Measurements from ENCODE around the gene TNNC1.

TNNC1 gene

DNA sequence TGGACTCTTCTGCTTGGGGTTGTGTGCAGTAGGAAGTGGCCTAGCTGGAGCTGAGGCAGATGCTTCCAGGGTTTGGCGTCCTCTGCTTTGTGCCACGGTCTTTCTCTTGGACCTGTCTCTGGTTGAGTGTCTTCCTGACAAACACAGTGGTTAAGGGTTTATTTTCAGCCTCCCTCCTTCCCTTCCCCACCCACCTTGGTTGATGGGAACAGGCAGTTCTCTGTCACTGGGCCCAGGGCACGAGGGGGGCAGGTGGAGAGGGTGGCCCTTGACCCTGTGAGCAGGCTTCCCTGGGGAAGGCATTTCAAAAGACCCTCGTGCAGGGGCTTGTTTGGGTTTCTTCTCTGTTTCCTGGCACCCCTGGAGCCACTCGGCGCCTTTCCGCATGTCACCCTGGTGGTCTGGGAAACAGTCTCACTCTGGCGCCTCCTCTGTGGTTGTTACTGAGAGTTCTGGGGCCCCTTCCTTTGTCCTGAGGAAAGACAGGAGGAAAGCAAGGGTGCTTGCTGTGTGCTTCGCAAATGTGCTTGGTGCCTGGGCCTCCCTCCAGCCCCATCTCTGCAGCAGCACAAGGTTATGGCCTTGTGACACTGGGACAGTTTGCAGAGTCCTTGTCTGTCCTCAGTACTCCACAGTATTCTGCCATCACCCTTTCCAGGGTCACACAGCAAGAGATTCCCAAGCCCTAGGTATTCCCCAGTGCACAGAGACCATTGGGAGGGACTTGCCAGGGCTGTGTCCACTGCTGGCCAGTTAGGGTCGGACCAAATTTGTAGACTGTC is 31.0 kb upstream of the TNNC1 start:
- Histone ChIP-seq H3K27ac (ENCODE audit: low read depth, low read length) (no peak overlapping the region), H3K27me3 (ENCODE audit: control insufficient read depth in 1 of 2, insufficient read depth in 2 of 2, low read length in 2 of 2) (no peaks in the 10 kb centered on the region), H3K9me3 (ENCODE audit: control insufficient read depth in 1 of 2, low read length in 2 of 2) (no peaks in the 10 kb centered on the region), H3K36me3 (ENCODE audit: control insufficient read depth in 1 of 2, insufficient read depth in 2 of 2, low read length in 2 of 2) (peaks cover 43 to 82% of the 10 kb centered on the region in 2 donors), H3K9ac (ENCODE audit: low read depth in 1 of 2, low read length in 2 of 2) (no peak overlapping the region), H3K4me3 (ENCODE audit: low read depth in 1 of 2, low read length in 2 of 2) (no peak overlapping the region), H3K4me1 (ENCODE audit: control insufficient read depth in 1 of 2, insufficient read depth in 2 of 2, low read length in 2 of 2) (no peaks in the 10 kb centered on the region)

GRCh38 chr3:52483577-52484381 is 29.9 kb upstream of the TNNC1 start:
- no peak overlapping the region for H3K9ac ChIP-seq (ENCODE audit: low read depth in 1 of 2, low read length in 2 of 2)

DNA sequence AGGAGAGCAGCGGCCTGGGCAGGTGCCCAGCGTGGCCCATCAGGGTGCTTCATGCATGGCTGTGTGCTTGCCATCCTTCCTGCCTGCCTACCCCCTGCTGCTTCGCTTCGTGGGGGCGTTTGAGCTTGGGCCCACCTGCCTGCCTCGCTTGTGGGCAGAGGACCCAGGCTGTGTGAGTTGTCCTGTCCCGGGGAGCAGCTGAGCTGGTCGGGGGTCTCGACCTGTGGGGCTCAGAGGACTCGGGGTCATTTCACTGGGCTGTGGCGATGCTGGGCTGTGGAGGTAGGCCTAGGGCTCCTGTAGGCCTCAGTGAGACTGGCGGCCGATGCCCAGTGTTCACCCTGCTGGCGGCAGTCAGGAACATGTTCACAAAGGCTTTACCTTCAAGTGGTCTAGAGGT is 29.2 kb upstream of the TNNC1 start:
- H3K4me3 ChIP-seq (ENCODE audit: low read depth in 1 of 2, low read length in 2 of 2): no peak overlapping the region

More at GRCh38 chr3:52483577-52484381, 29.9 kb upstream of the TNNC1 start:
- Histone ChIP-seq H3K9me3 (ENCODE audit: control insufficient read depth in 1 of 2, low read length in 2 of 2) (no peaks in the 10 kb centered on the region), H3K36me3 (ENCODE audit: control insufficient read depth in 1 of 2, insufficient read depth in 2 of 2, low read length in 2 of 2) (peaks cover 44 to 82% of the 10 kb centered on the region in 2 donors), H3K27me3 (ENCODE audit: control insufficient read depth in 1 of 2, insufficient read depth in 2 of 2, low read length in 2 of 2) (no peaks in the 10 kb centered on the region), H3K27ac (ENCODE audit: low read depth, low read length) (no peak overlapping the region), H3K4me3 (ENCODE audit: low read depth in 1 of 2, low read length in 2 of 2) (no peak overlapping the region), H3K4me1 (ENCODE audit: control insufficient read depth in 1 of 2, insufficient read depth in 2 of 2, low read length in 2 of 2) (no peaks in the 10 kb centered on the region)

GRCh38 chr3:52481819-52482521 is 28.1 kb upstream of the TNNC1 start:
- Histone ChIP-seq H3K9me3 (ENCODE audit: control insufficient read depth in 1 of 2, low read length in 2 of 2) (no peaks in the 10 kb centered on the region), H3K4me3 (ENCODE audit: low read depth in 1 of 2, low read length in 2 of 2) (no peak overlapping the region), H3K27ac (ENCODE audit: low read depth, low read length) (no peak overlapping the region), H3K9ac (ENCODE audit: low read depth in 1 of 2, low read length in 2 of 2) (no peak overlapping the region), H3K27me3 (ENCODE audit: control insufficient read depth in 1 of 2, insufficient read depth in 2 of 2, low read length in 2 of 2) (no peaks in the 10 kb centered on the region), H3K36me3 (ENCODE audit: control insufficient read depth in 1 of 2, insufficient read depth in 2 of 2, low read length in 2 of 2) (peaks cover 53 to 84% of the 10 kb centered on the region in 2 donors), H3K4me1 (ENCODE audit: control insufficient read depth in 1 of 2, insufficient read depth in 2 of 2, low read length in 2 of 2) (no peaks in the 10 kb centered on the region)

More for the DNA sequence above, 29.2 kb upstream of the TNNC1 start:
- H3K27me3 ChIP-seq (ENCODE audit: control insufficient read depth in 1 of 2, insufficient read depth in 2 of 2, low read length in 2 of 2): no peaks in the 10 kb centered on the region
- H3K27ac ChIP-seq (ENCODE audit: low read depth, low read length): no peak overlapping the region
- no peak overlapping the region for H3K9ac ChIP-seq (ENCODE audit: low read depth in 1 of 2, low read length in 2 of 2)
- no peaks in the 10 kb centered on the region for H3K4me1 ChIP-seq (ENCODE audit: control insufficient read depth in 1 of 2, insufficient read depth in 2 of 2, low read length in 2 of 2)
- H3K9me3 ChIP-seq (ENCODE audit: control insufficient read depth in 1 of 2, low read length in 2 of 2): no peaks in the 10 kb centered on the region
- peaks cover 50 to 84% of the 10 kb centered on the region in 2 donors for H3K36me3 ChIP-seq (ENCODE audit: control insufficient read depth in 1 of 2, insufficient read depth in 2 of 2, low read length in 2 of 2)

DNA sequence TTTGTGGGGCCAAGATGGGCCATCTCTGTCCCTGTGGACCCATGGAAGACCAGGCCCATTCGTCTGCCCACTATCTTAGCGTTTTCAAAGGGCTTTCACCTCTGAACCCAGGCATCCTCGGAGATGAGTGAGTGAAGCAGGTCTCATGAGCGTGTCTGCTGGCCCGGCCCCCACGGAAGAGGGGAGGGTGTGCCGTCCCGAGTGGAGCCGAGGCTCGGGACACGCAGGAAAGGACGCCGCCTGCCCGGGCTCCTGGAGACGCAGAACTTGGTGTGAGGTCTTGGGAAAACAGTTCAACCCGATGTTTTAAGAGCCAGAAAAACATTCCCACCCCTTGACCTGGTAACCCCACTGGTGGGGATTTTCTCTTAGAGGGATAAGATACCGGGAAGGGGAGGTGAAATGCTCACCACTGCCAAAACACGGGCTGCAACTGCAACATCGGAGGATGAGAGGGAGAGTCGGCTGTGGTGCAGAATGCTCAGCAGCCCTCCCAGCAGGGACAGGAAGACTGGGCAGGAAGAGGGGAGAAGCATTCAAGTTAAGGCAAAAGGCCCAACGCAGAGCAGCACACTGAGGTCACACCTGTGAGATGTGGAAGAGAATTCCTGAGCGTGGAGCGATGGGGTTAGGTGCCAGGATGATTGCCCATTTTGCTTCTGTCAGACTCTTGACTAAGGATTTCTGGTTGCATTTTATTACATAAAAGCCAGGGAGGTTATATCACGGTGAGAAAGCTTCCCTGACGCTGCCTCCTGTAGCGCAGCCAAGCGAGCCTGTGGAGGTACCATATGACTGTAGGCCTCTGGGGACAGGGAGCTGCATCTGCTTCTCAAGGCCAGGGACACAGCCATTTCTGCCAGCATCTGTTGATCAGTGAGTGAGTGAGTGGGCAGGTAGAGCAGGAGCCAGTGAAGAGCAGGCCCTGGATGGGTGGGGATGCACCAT is 27.2 kb upstream of the TNNC1 start:
- no peak overlapping the region for H3K27ac ChIP-seq (ENCODE audit: low read depth, low read length)
- H3K9ac ChIP-seq (ENCODE audit: low read depth in 1 of 2, low read length in 2 of 2): no peak overlapping the region
- H3K4me1 ChIP-seq (ENCODE audit: control insufficient read depth in 1 of 2, insufficient read depth in 2 of 2, low read length in 2 of 2): no peaks in the 10 kb centered on the region
- no peak overlapping the region for H3K4me3 ChIP-seq (ENCODE audit: low read depth in 1 of 2, low read length in 2 of 2)
- no peaks in the 10 kb centered on the region for H3K9me3 ChIP-seq (ENCODE audit: control insufficient read depth in 1 of 2, low read length in 2 of 2)
- peaks cover 57 to 83% of the 10 kb centered on the region in 2 donors for H3K36me3 ChIP-seq (ENCODE audit: control insufficient read depth in 1 of 2, insufficient read depth in 2 of 2, low read length in 2 of 2)
- H3K27me3 ChIP-seq (ENCODE audit: control insufficient read depth in 1 of 2, insufficient read depth in 2 of 2, low read length in 2 of 2): no peaks in the 10 kb centered on the region

DNA sequence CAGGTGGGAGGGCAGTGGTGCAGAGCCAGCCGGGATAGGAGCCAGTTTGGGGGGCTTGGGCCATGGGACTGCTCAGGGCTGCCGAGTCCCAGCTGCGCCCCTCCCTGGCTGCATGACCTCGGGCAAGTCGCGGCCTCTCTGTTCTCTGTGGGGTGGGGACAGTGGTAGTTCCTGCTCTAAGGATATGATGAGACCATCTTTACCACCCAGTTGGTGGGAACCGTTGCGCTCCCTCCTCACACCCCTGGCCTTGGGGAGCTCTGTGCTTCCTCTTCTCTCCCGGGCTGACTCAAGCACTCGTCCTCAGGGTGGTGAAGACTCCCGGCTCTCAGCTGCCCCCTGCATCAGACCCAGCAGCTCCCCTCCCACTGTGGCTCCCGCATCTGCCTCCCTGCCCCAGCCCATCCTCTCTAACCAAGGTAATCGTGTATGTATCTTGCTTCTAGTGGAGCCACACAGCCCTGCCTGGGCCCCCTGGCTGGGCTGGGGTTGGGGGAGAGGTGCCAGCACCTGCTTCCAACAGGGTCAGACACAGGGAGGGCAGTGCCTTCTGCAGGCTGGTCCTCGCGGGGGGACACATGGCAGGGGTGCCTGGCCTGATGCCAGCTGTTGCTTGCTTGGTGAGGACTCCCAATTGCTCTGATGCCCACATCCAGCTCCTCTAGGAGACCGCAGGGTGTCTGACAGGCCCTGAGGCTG is 26.2 kb upstream of the TNNC1 start:
- Histone ChIP-seq H3K4me1 (ENCODE audit: control insufficient read depth in 1 of 2, insufficient read depth in 2 of 2, low read length in 2 of 2) (no peaks in the 10 kb centered on the region), H3K27me3 (ENCODE audit: control insufficient read depth in 1 of 2, insufficient read depth in 2 of 2, low read length in 2 of 2) (no peaks in the 10 kb centered on the region), H3K9me3 (ENCODE audit: control insufficient read depth in 1 of 2, low read length in 2 of 2) (no peaks in the 10 kb centered on the region), H3K4me3 (ENCODE audit: low read depth in 1 of 2, low read length in 2 of 2) (no peak overlapping the region), H3K27ac (ENCODE audit: low read depth, low read length) (no peak overlapping the region), H3K36me3 (ENCODE audit: control insufficient read depth in 1 of 2, insufficient read depth in 2 of 2, low read length in 2 of 2) (peaks cover 56 to 84% of the 10 kb centered on the region in 2 donors), H3K9ac (ENCODE audit: low read depth in 1 of 2, low read length in 2 of 2) (no peak overlapping the region)

GRCh38 chr3:52479037-52479876 is 25.4 kb upstream of the TNNC1 start:
- Histone ChIP-seq H3K9ac (ENCODE audit: low read depth in 1 of 2, low read length in 2 of 2) (no peak overlapping the region), H3K36me3 (ENCODE audit: control insufficient read depth in 1 of 2, insufficient read depth in 2 of 2, low read length in 2 of 2) (peaks cover 60 to 88% of the 10 kb centered on the region in 2 donors), H3K27me3 (ENCODE audit: control insufficient read depth in 1 of 2, insufficient read depth in 2 of 2, low read length in 2 of 2) (no peaks in the 10 kb centered on the region)

DNA sequence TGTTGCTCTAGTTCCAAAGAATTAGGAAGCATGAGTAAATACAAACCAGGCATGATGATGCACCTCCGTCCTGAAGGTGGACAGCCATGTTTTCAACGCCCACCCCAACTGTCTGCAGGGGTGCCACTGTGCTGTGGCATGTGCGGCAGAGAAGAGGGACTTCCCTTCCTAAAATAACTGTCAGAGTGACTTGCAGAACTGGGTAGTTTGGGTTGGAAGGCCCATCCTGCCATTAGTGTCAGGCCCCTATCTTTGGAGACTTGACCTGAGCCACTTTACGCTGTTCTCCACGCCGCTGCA is 23.9 kb upstream of the TNNC1 start:
- Histone ChIP-seq H3K27ac (ENCODE audit: low read depth, low read length) (no peak overlapping the region), H3K9ac (ENCODE audit: low read depth in 1 of 2, low read length in 2 of 2) (no peak overlapping the region), H3K4me3 (ENCODE audit: low read depth in 1 of 2, low read length in 2 of 2) (no peak overlapping the region)

More at GRCh38 chr3:52479037-52479876, 25.4 kb upstream of the TNNC1 start:
- Histone ChIP-seq H3K27ac (ENCODE audit: low read depth, low read length) (no peak overlapping the region), H3K4me3 (ENCODE audit: low read depth in 1 of 2, low read length in 2 of 2) (no peak overlapping the region), H3K4me1 (ENCODE audit: control insufficient read depth in 1 of 2, insufficient read depth in 2 of 2, low read length in 2 of 2) (no peaks in the 10 kb centered on the region), H3K9me3 (ENCODE audit: control insufficient read depth in 1 of 2, low read length in 2 of 2) (no peaks in the 10 kb centered on the region)

More for the DNA sequence above, 23.9 kb upstream of the TNNC1 start:
- Histone ChIP-seq H3K4me1 (ENCODE audit: control insufficient read depth in 1 of 2, insufficient read depth in 2 of 2, low read length in 2 of 2) (no peaks in the 10 kb centered on the region), H3K27me3 (ENCODE audit: control insufficient read depth in 1 of 2, insufficient read depth in 2 of 2, low read length in 2 of 2) (no peaks in the 10 kb centered on the region), H3K9me3 (ENCODE audit: control insufficient read depth in 1 of 2, low read length in 2 of 2) (no peaks in the 10 kb centered on the region), H3K36me3 (ENCODE audit: control insufficient read depth in 1 of 2, insufficient read depth in 2 of 2, low read length in 2 of 2) (peaks cover 66 to 92% of the 10 kb centered on the region in 2 donors)

Measured in duodenal mucosa (tissue), 2 donors.